Measurements from ENCODE around the gene SPATA31C2. TPM values are rescaled to one million over a fixed set of nuclear protein-coding genes. Genes with fewer than 3 reads are reported as not detected.
"Not testable (repeated sequence)": the region's sequence is repeated elsewhere in the genome, so short reads cannot be mapped to it uniquely, and the experiment has no call there.

The SPATA31C2 gene
- under 1 TPM; 0.18 to 0.21 TPM for total RNA-seq

DNA sequence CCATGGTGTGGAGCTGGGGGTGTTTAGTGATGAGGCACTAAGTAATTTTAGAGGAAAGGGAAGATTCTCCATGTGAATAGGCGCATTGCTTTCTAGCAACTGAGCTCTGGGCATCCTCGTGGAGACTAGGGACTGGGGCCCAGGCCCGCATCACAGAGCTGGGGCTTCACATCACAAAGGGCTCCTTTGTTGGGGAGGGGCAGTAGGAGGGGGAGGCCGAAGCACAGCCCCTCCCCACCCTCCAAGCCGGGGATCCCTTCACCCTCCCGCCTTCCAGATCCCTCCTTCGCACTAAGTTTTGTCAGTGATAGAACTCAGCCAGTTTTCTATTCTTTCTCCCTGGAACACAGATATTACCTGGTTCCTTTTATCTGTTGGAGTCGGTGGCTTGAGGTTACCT lies at the start of gene SPATA31C2:
TSS of gene SPATA31C2 (minus strand) at position 101 of the 400 bp plus-strand sequence. CDS start at position 72, 29 bp downstream.
- DNase-seq, H3K9me3 Mint-ChIP-seq, H3K4me3 Mint-ChIP-seq, H3K27ac Mint-ChIP-seq, H3K27me3 Mint-ChIP-seq, H3K4me1 Mint-ChIP-seq, H3K36me3 Mint-ChIP-seq: not testable (repeated sequence)

DNA sequence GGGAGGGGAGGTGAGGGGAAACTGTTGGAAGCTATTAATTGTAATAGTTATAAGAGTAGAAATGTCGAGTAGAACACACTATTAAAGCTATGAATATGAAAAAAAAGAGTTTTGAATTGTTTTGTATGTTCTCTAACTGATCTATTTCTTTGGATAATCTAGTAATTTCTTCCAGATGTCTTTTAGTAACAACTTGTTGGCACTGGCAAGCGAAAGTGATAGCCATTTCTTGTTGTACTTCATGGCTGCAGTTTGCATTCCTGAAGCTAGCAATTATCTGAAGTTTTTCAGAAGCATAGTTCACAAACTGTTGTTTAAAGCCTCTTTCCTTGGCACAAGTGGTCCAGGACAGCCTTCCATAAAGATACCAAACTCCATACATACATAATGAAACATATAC lies 49.4 kb upstream of the SPATA31C2 start:
- peaks cover 7% of the 10 kb centered on the region for H3K9me3 Mint-ChIP-seq
- peaks cover 2% of the 10 kb centered on the region for H3K36me3 Mint-ChIP-seq
- DNase-seq = no peak
- peaks cover 2% of the 10 kb centered on the region for H3K4me1 Mint-ChIP-seq
- peaks cover 16% of the 10 kb centered on the region for H3K27me3 Mint-ChIP-seq
- H3K4me3 Mint-ChIP-seq = no peak overlapping the region
- no peak overlapping the region for H3K27ac Mint-ChIP-seq

DNA sequence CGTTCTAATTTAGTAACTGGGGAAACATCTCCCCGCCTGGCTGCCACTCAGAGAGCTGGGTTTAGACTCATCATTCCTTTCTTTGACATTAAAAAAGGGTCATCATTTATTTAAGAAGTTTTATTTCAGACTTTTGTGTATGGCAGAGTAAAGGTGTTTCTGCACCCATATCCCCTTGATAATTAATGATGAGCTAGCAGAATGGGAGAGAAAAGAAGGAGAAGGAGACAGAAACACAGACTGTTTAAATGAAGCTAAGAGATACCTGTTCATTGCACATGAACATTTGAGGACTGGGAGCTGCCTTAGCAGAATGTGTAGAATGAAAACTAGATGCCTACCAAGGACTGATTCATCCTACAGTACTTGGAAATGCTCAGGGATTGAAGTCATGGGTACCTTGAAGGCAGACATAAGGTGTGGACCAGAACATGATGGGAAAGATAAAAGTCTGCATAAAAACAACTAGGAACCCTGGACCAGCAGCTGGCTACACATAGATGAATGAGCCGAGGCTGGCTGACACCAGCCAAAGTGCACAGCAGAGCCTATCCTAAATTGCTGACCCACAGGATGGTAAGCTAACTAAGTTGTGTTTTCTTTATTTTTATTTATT lies 48.3 kb upstream of the SPATA31C2 start:
- no peak for DNase-seq
- H3K36me3 Mint-ChIP-seq = peaks cover 2% of the 10 kb centered on the region
- H3K27me3 Mint-ChIP-seq = peaks cover 14% of the 10 kb centered on the region
- H3K27ac Mint-ChIP-seq = no peak overlapping the region
- peaks cover 7% of the 10 kb centered on the region for H3K9me3 Mint-ChIP-seq
- H3K4me1 Mint-ChIP-seq = no peaks in the 10 kb centered on the region
- H3K4me3 Mint-ChIP-seq = no peak overlapping the region

- Mint-ChIP-seq H3K9me3 (peaks cover 1% of the 10 kb centered on the region), H3K4me1 (no peaks in the 10 kb centered on the region), H3K27me3 (peaks cover 25% of the 10 kb centered on the region), H3K27ac (no peak overlapping the region), H3K36me3 (peaks cover 2% of the 10 kb centered on the region), H3K4me3 (no peak overlapping the region)
- no peak for DNase-seq
These were observed 46.7 kb upstream of the SPATA31C2 start for GRCh38 chr9:88184976-88185375.

DNA sequence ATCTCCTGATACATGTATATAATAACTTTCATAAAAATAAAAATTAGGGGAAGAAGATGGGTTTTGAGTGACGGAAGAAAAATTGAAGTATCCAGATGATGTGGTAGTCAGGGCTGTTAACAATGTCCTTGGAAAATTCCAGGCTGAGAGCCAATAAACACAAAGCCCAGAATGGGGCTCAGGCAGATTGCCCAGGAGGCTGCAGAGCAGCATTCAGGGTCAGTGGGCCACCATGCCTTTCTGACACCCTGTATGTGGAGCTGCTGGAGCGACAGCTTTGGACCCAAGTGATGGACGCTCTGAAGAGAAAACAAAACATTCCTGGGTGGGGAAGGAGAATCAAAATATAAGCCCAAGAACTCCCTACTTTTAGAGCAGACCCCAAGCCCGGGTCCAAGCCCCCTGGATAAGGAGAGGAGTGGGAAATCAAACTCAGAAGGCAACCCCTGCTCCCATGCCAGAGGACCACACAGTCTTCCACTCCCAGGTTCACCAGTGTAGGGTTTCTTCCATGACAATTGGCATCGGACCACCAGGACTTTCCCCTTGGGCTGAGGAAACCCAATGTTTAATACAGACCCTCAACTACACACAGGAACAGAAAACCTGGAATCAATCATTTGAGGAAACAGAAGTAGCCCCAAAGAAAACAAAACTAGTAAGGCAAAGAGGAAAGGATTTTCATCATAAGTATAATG lies 45.7 kb upstream of the SPATA31C2 start:
- Mint-ChIP-seq H3K27ac (no peak overlapping the region), H3K9me3 (no peaks in the 10 kb centered on the region), H3K27me3 (peaks cover 29% of the 10 kb centered on the region), H3K4me1 (peaks cover 3% of the 10 kb centered on the region), H3K4me3 (no peak overlapping the region), H3K36me3 (no peaks in the 10 kb centered on the region)
- DNase-seq = no peak

GRCh38 chr9:88182501-88182900 lies 44.2 kb upstream of the SPATA31C2 start:
- H3K4me3 Mint-ChIP-seq = no peak overlapping the region
- no peak overlapping the region for H3K27ac Mint-ChIP-seq
- H3K4me1 Mint-ChIP-seq = peaks cover 6% of the 10 kb centered on the region
- no peaks in the 10 kb centered on the region for H3K9me3 Mint-ChIP-seq
- H3K27me3 Mint-ChIP-seq = peaks cover 34% of the 10 kb centered on the region
- H3K36me3 Mint-ChIP-seq = no peaks in the 10 kb centered on the region
- no peak for DNase-seq

- peaks cover 6% of the 10 kb centered on the region for H3K4me1 Mint-ChIP-seq
- H3K9me3 Mint-ChIP-seq = no peaks in the 10 kb centered on the region
- no peak for DNase-seq
- H3K4me3 Mint-ChIP-seq = no peak overlapping the region
- peaks cover 39% of the 10 kb centered on the region for H3K27me3 Mint-ChIP-seq
- no peak overlapping the region for H3K27ac Mint-ChIP-seq
- no peaks in the 10 kb centered on the region for H3K36me3 Mint-ChIP-seq
These were observed 41.9 kb upstream of the SPATA31C2 start for GRCh38 chr9:88180081-88180765.

GRCh38 chr9:88179062-88179521 lies 40.8 kb upstream of the SPATA31C2 start:
- Mint-ChIP-seq H3K36me3 (no peaks in the 10 kb centered on the region), H3K4me3 (no peak overlapping the region), H3K27ac (peak overlapping the region; percentile 36), H3K4me1 (peaks cover 6% of the 10 kb centered on the region), H3K9me3 (no peaks in the 10 kb centered on the region), H3K27me3 (peaks cover 37% of the 10 kb centered on the region)
- peak; percentile 23 for DNase-seq

DNA sequence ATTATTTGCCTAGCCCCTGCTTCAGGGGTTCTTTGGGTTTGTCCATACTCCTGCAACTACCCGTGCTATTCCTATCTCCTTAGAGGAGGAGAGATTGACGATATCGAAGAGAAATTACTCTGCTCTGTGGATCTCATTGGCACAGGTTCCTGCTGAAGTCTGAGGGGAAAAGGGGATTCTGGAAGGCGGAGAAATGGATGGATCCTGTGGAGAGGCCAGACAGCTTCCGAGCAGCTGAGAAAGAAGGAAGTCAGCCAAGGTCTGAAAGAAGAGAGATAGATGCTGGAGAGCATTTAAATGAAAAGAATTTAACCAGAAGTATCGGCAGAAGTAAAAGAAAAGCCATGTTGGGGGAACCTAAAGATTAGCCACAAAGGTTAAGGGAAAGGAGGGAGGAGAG lies 40.4 kb upstream of the SPATA31C2 start:
- Mint-ChIP-seq H3K4me3 (no peak overlapping the region), H3K9me3 (no peaks in the 10 kb centered on the region), H3K27me3 (peaks cover 33% of the 10 kb centered on the region)

DNA sequence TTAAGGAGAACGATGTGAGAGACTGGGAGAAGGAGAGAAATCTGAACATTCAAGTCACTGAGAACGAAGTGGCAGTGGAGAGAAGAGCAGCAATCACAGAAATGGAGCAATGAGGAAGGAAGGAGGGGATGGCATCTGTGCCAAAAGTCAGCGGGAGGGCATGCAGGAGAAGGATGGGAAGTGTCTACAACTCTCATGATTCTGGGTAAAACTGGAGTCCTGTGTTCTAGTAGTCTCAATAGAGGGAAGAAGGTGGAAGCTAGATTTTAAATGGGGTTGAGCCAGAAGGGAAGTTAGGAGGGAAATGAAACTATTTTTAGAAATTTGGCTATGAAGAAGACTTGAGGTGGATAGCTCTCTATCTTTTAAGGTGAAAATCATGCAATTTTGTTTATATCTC lies 39.1 kb upstream of the SPATA31C2 start:
- Mint-ChIP-seq H3K9me3 (no peaks in the 10 kb centered on the region), H3K36me3 (no peaks in the 10 kb centered on the region), H3K4me1 (peaks cover 11% of the 10 kb centered on the region), H3K27ac (no peak overlapping the region), H3K4me3 (no peak overlapping the region), H3K27me3 (peaks cover 30% of the 10 kb centered on the region)
- no peak for DNase-seq

More for the DNA sequence above, 40.4 kb upstream of the SPATA31C2 start:
- no peaks in the 10 kb centered on the region for H3K36me3 Mint-ChIP-seq
- peaks cover 6% of the 10 kb centered on the region for H3K4me1 Mint-ChIP-seq
- no peak for DNase-seq
- H3K27ac Mint-ChIP-seq = no peak overlapping the region

GRCh38 chr9:88174324-88174723 lies 36.0 kb upstream of the SPATA31C2 start:
- Mint-ChIP-seq H3K4me3 (no peak overlapping the region), H3K4me1 (peaks cover 11% of the 10 kb centered on the region)

GRCh38 chr9:88173378-88173999 lies 35.2 kb upstream of the SPATA31C2 start:
- Mint-ChIP-seq H3K4me1 (peaks cover 5% of the 10 kb centered on the region), H3K4me3 (no peak overlapping the region), H3K27me3 (peaks cover 12% of the 10 kb centered on the region)

More at GRCh38 chr9:88174324-88174723, 36.0 kb upstream of the SPATA31C2 start:
- H3K27me3 Mint-ChIP-seq = peaks cover 19% of the 10 kb centered on the region
- no peaks in the 10 kb centered on the region for H3K36me3 Mint-ChIP-seq
- H3K9me3 Mint-ChIP-seq = no peaks in the 10 kb centered on the region
- H3K27ac Mint-ChIP-seq = no peak overlapping the region
- DNase-seq = no peak

DNA sequence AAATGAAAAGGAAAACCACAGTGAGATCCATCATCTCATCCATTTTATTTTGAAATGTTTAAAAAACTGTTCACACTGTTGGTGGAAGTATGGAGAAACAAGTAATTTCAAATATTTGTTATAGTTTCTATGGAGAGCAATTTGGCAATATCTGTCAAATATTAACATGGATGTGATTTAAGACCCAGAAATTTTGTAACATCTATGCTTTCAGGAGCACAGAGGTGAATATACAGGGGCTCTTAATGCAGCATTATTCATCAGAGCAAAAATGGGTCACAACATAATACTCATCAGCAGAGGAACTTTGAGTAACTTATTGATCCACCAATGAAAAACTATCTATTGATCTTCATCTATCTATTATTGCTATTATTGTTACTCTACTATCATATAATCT lies 31.4 kb upstream of the SPATA31C2 start:
- no peak overlapping the region for H3K4me3 Mint-ChIP-seq
- H3K9me3 Mint-ChIP-seq = peaks cover 1% of the 10 kb centered on the region
- H3K36me3 Mint-ChIP-seq = peaks cover 2% of the 10 kb centered on the region
- DNase-seq = no peak
- peaks cover 5% of the 10 kb centered on the region for H3K4me1 Mint-ChIP-seq
- no peak overlapping the region for H3K27ac Mint-ChIP-seq
- peaks cover 13% of the 10 kb centered on the region for H3K27me3 Mint-ChIP-seq

More at GRCh38 chr9:88173378-88173999, 35.2 kb upstream of the SPATA31C2 start:
- peaks cover under 1% of the 10 kb centered on the region for H3K9me3 Mint-ChIP-seq
- no peaks in the 10 kb centered on the region for H3K36me3 Mint-ChIP-seq
- peak; percentile 50 for DNase-seq
- H3K27ac Mint-ChIP-seq = no peak overlapping the region

DNA sequence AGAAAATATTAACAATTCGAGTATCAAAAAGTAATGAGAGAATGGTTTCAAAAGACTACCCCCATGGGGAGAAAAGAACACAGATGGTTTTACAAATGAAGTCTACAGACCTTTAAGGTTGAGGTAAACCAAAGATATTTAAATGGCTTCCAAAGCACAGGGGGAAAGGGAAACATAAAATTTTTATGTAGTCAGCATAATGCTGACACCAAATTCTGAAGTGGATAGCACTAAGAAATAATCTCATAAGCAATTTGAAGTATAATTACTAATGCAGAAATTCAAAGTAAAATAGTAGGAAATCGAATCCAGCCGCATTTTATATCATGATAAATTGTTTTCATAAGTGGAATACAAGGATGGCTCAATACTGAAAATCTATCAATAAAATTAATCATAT lies 30.3 kb upstream of the SPATA31C2 start:
- Mint-ChIP-seq H3K27ac (no peak overlapping the region), H3K4me3 (no peak overlapping the region), H3K27me3 (peaks cover 20% of the 10 kb centered on the region), H3K4me1 (peaks cover 5% of the 10 kb centered on the region), H3K36me3 (peaks cover 2% of the 10 kb centered on the region), H3K9me3 (peaks cover 1% of the 10 kb centered on the region)
- no peak for DNase-seq

- no peak for DNase-seq
- H3K9me3 Mint-ChIP-seq = peaks cover 1% of the 10 kb centered on the region
- H3K4me3 Mint-ChIP-seq = no peak overlapping the region
- no peak overlapping the region for H3K27ac Mint-ChIP-seq
- H3K36me3 Mint-ChIP-seq = peaks cover 2% of the 10 kb centered on the region
- H3K4me1 Mint-ChIP-seq = no peaks in the 10 kb centered on the region
- peaks cover 21% of the 10 kb centered on the region for H3K27me3 Mint-ChIP-seq
These were observed 28.4 kb upstream of the SPATA31C2 start for GRCh38 chr9:88166660-88167059.
